ENCODE results near the gene NOXO1. TPM values are rescaled to one million over a fixed set of nuclear protein-coding genes. Genes with fewer than 3 reads are reported as not detected.

NOXO1 gene
- total RNA-seq, 6 donors from 2014 or later, result 2.1 to 5.4 (median 5.0) TPM; not detected in 1

DNA sequence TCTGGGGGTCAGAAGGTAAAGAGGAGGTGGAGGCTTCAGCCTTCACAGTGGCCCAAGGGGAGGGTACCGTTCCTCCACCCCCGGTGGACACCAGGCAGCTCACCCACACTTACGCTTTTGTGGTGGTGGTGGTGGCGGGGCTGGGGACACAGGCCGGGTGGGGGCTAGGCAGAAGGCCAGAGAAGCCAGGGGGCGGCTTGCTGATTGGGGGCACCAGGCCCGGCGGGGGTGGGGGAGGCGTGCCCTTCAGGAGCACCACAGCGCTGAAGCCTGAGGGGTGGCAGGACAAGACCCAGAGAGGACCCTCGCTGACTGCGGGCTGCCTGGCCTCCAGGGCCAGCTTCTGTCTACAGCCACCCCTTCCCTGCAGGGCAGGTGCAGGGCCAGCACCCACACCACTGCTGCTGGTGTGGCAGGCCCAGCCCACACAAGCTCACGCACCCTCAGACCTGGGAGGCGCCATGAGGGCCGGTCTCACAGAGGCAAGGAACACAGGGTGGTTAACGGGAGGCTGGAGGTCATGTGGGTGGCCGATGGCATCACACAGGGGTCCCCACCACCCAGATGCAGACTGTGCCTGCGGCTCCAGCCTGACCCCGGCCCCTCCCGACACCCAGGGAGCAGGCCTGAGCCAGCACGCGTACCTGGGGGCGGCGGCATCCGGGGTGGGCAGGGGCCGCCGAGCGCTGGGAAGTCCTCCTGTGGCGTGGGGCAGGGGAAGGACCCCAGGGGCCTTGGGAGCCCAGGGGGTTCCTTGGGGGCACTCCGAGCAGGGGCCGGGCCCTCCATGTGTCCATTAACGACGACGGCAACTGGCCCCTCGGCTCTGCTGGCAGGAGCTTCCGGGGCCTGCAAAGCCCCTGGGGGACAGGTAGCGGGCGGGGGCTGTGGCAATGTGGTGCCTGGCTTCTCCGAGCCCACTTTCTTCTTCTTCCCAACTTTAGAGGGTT lies 17.9 kb upstream of the NOXO1 start:
- Histone ChIP-seq H3K36me3 (peaks cover 30 to 70% (median 59%) of the 10 kb centered on the region in 4 donors), H3K4me3 (no peak overlapping the region), H3K27me3 (no peaks in the 10 kb centered on the region), H3K4me1 (peaks cover 6 to 9% (median 8%) of the 10 kb centered on the region in 4 donors), H3K27ac (peak overlapping the region in 1 of 4 donors; percentile 48), H3K9me3 (no peaks in the 10 kb centered on the region)
- WGBS, 2 donors, result 91 to 93% methylated on average over 18 to 34 of the region's 39 CpGs
- no peak for TF ChIP-seq EP300 (IDR thresholded peaks at IDR 0.05)
- TF ChIP-seq, protein P1, sequence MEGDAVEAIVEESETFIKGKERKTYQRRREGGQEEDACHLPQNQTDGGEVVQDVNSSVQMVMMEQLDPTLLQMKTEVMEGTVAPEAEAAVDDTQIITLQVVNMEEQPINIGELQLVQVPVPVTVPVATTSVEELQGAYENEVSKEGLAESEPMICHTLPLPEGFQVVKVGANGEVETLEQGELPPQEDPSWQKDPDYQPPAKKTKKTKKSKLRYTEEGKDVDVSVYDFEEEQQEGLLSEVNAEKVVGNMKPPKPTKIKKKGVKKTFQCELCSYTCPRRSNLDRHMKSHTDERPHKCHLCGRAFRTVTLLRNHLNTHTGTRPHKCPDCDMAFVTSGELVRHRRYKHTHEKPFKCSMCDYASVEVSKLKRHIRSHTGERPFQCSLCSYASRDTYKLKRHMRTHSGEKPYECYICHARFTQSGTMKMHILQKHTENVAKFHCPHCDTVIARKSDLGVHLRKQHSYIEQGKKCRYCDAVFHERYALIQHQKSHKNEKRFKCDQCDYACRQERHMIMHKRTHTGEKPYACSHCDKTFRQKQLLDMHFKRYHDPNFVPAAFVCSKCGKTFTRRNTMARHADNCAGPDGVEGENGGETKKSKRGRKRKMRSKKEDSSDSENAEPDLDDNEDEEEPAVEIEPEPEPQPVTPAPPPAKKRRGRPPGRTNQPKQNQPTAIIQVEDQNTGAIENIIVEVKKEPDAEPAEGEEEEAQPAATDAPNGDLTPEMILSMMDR (IDR thresholded peaks at IDR 0.05), result no peak
- TF ChIP-seq POLR2A (IDR thresholded peaks at IDR 0.05), result no peak
- no peak for TF ChIP-seq POLR2AphosphoS5 (IDR thresholded peaks at IDR 0.05)
- DNase-seq, result peak in 1 of 2 donors; percentile 78
- no peak for ATAC-seq (ENCODE audit: low FRiP score in 2 of 2)

DNA sequence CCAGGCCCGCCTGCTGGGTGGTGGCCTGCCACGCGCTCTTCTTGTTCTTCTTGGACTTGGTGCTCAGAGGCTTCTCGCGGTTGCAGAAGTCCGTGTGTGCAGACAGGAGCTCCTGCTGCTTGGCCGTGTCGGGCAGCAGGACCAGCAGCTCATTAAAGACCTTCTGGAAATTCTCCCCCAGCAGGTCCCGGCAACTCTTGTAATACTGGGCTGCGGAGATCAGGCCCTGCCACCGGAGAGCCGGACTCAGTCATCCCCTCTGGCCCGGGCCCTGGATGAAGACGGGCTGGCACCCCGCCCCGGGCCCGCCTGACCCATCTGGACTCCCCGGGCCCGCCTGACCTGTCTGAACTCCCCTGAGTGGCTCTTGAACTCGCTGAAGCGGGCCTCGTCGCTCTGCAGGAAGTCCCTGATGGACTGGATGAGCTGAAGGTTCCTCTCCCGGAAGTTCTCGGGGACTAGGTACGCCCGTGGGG lies 17.1 kb upstream of the NOXO1 start:
- H3K9me3 ChIP-seq, result no peaks in the 10 kb centered on the region
- TF ChIP-seq, protein P1 (IDR thresholded peaks at IDR 0.05), result no peak
- TF ChIP-seq EP300 (IDR thresholded peaks at IDR 0.05), result no peak
- no peak for TF ChIP-seq POLR2AphosphoS5 (IDR thresholded peaks at IDR 0.05)
- TF ChIP-seq POLR2A (IDR thresholded peaks at IDR 0.05), result no peak
- DNase-seq (peak in 1 of 2 donors; percentile 81), ATAC-seq (ENCODE audit: low FRiP score in 2 of 2) (no peak)
- peaks cover 0 to 1% (median under 1%) of the 10 kb centered on the region in 4 donors for H3K4me1 ChIP-seq
- peak overlapping the region in 1 of 4 donors; percentile 48 for H3K27ac ChIP-seq
- no peak overlapping the region for H3K4me3 ChIP-seq
- 93 to 100% methylated on average over 2 to 26 of the region's 27 CpGs for WGBS, 2 donors
- no peaks in the 10 kb centered on the region for H3K27me3 ChIP-seq
- H3K36me3 ChIP-seq, result peaks cover 30 to 68% (median 59%) of the 10 kb centered on the region in 4 donors

DNA sequence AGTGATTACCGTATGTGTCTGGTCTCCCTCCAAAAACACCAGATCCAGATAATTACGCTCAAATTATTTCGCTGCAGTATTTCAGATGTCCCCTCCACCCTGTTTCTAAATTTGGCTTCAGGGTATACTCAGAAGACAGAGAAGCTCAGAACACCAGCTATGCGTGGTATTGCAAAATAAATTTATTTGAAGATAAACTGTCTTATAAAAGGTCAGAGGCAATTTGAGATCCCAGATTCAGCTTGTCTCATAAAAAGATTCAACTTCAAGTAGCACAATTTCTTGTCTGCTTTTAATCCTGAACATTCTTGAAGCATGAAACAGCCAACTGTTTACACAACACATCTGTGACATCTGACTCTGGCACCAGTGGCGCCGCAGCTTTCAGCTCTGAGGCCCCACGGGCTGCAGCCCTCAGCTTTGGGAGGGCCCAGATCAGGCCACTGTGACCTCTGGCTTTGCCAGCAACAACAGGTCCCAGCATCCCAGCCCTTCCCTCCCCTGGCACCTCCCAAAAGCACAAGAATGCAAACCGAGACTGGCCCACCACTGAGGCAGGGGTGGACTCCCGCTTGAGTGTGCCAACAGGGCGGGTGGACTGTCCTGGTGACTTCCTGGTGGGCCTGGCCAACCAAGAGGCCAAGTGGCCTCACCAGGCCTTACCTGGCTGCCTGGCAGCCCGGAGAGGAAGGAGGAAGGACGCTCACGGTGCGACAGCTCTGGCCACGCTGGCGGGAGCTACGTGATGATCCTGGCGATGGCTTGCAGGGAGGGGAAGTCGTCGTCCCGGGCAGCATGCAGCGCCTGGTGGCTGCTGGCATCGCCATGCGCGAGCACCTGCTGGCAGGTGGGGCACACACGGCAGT lies 16.5 kb upstream of the NOXO1 start:
- ATAC-seq (ENCODE audit: low FRiP score in 2 of 2), result peak in 1 of 2 donors; percentile 40
- Histone ChIP-seq H3K27ac (peak overlapping the region in 1 of 4 donors; percentile 48), H3K9me3 (peaks cover 0 to under 1% (median 0%) of the 10 kb centered on the region in 4 donors), H3K36me3 (peaks cover 27 to 62% (median 53%) of the 10 kb centered on the region in 4 donors), H3K4me3 (no peak overlapping the region), H3K4me1 (peaks cover 0 to 2% (median under 1%) of the 10 kb centered on the region in 4 donors), H3K27me3 (no peaks in the 10 kb centered on the region)
- TF ChIP-seq POLR2A (IDR thresholded peaks at IDR 0.05) (no peak), POLR2AphosphoS5 (IDR thresholded peaks at IDR 0.05) (no peak), EP300 (IDR thresholded peaks at IDR 0.05) (no peak)
- TF ChIP-seq, protein P1 (IDR thresholded peaks at IDR 0.05), result no peak
- 90 to 91% methylated on average over 22 to 26 of the region's 26 CpGs for WGBS, 2 donors
- peak in 1 of 2 donors; percentile 78 for DNase-seq

DNA sequence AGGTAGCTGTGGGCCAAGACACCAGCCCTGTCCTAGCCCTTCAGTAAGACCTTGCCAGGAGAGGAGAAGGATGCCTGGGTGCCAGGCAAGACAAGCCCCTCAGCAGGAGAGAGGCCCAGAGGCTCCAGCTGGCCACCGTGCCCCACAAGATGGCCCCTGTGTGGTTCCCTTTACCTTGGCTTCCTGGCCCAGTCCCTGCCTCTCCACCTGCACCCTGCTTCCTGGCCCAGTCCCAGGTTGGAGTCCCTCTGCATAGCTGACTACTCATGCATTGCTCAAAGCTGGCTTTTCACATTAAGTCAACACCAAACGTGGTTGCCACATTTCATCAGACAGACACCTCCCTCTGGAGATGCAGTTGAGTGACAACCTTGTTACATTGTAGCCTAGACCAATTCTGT lies 12.5 kb upstream of the NOXO1 start:
- Histone ChIP-seq H3K9me3 (peaks cover 0 to 8% (median 2%) of the 10 kb centered on the region in 4 donors), H3K4me1 (peaks cover 26 to 42% (median 29%) of the 10 kb centered on the region in 4 donors), H3K27me3 (peaks cover 0 to 30% (median 21%) of the 10 kb centered on the region in 4 donors), H3K4me3 (no peak overlapping the region), H3K27ac (no peak overlapping the region), H3K36me3 (peaks cover 6 to 22% (median 14%) of the 10 kb centered on the region in 4 donors)
- DNase-seq, result peak; percentile 55 to 57
- ATAC-seq (ENCODE audit: low FRiP score in 2 of 2), result no peak
- WGBS, 2 donors, result 57 to 63% methylated on average over 2 of the region's 2 CpGs
- TF ChIP-seq POLR2A (IDR thresholded peaks at IDR 0.05), result no peak
- no peak for TF ChIP-seq POLR2AphosphoS5 (IDR thresholded peaks at IDR 0.05)
- TF ChIP-seq, protein P1 (IDR thresholded peaks at IDR 0.05), result no peak
- TF ChIP-seq EP300 (IDR thresholded peaks at IDR 0.05), result no peak

Measured in upper lobe of left lung (tissue), 6 donors.